AG09319 (cell line): ENCODE measurements around the gene EN2.

Experiments
- DNase-seq: peaks from one replicate; pipeline ENCODE4 v3.0.0-alpha.2; 2010; ENCODE audit warnings: low read depth; ENCODE audit errors: extremely low read depth
- CTCF ChIP-seq: IDR thresholded peaks from 2 replicates; pipeline ENCODE4 v1.5.1; 2011; ENCODE audit warnings: low read depth, mild to moderate bottlenecking, inconsistent platforms, low read length, moderate library complexity

The EN2 gene

GRCh38 chr7:155427411-155428038, 30.4 kb upstream of the EN2 start:
- no peak for TF ChIP-seq CTCF
- no peak for DNase-seq

GRCh38 chr7:155428171-155428834, 29.6 kb upstream of the EN2 start:
- no peak for TF ChIP-seq CTCF
- DNase-seq, result no peak

DNA sequence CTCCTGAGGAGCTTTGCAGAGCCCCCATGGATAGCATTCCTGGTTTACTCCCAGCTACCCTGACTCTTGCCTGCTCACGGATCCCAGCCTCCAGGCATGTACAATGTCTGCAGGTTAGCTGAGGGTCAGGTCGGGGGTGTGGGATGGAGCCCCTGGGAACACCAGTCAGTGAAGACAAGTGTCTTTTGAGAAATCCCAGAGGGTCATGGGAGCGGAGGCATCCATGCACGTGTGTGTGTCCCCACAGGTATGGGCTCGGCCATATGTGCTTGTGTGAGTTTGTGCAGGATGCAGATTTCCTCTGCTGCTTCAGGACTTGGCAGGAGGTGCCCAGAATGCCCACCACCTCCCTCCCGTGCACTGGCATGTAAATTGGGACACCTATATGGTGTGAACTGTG, 28.3 kb upstream of the EN2 start:
- TF ChIP-seq CTCF, result no peak
- DNase-seq, result no peak

- DNase-seq, result no peak
- TF ChIP-seq CTCF, result no peak
These were observed 27.3 kb upstream of the EN2 start for GRCh38 chr7:155430606-155431005.

GRCh38 chr7:155431231-155431630, 26.7 kb upstream of the EN2 start:
- DNase-seq, result no peak
- TF ChIP-seq CTCF, result no peak

DNA sequence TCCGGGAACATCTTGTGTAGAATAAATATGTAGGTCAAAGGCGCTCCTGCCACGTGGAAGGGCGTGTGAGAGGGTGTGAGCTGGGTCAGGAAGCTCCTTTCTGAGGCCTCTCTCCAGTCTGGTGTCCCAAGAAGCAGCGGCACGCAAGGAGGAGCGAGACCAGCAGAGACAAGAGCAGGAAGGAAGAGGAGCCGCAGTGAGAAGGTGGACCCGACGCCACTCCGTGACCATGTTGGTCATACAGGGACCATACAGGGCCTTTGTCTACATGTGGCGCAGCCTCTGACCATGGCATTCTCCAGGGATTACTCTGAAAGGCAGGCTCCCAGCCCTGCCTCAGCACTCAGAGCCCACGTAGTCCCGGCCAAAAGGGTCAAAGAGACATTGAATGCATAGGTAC, 26.2 kb upstream of the EN2 start:
- no peak for DNase-seq
- no peak for TF ChIP-seq CTCF

DNA sequence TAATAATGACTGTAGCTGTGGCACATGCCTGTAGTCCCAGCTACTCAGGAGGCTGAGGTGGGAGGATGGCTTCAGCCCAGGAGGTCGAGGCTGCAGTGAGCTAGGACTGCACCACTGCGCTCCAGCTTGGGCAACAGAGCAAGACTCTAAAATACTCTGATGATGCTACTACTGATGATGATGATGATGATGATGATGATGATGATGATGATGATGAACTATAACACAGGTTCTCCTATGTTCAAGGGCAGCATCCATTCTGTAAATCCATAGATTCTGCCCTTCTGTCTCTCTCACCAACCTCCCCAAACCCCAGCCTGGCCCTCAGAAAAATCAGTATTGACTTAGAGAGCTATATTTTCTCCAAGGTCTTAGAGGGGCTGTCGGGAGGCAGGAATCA, 22.8 kb upstream of the EN2 start:
- DNase-seq, result no peak
- TF ChIP-seq CTCF, result no peak
